Gastrocnemius medialis (tissue), 4 donors: ENCODE measurements around the gene TAS2R60.

Source experiments
- POLR2A ChIP-seq, 2 donors: fragments of 450-650 bp; IDR thresholded peaks; one replicate each; pipeline ENCODE4 v1.6.1; 2017; ENCODE audit warnings: antibody characterized with exemption in 2 of 2, mild to moderate bottlenecking in 2 of 2, moderate library complexity in 2 of 2
- TF ChIP-seq, protein P1 (sequence below), 5 experiments: fragments of 450-650 bp in 3 of 5; fragments of 200-600 bp in 2 of 5; sonication (generic) in 2 of 5; IDR thresholded peaks in 4 of 5; conservative IDR thresholded peaks in 1 of 5; 1 replicate in 4 of 5; 2 replicates in 1 of 5; pipeline ENCODE4 v1.5.1; 2016 to 2019; ENCODE audit warnings: antibody characterized with exemption in 5 of 5, mild to moderate bottlenecking in 3 of 5, moderate library complexity in 3 of 5

GRCh38 chr7:143467724-143468123 is 24.5 kb downstream of the TAS2R60 start:
- no peak for TF ChIP-seq POLR2A (IDR thresholded peaks at IDR 0.05)
- TF ChIP-seq, protein P1, sequence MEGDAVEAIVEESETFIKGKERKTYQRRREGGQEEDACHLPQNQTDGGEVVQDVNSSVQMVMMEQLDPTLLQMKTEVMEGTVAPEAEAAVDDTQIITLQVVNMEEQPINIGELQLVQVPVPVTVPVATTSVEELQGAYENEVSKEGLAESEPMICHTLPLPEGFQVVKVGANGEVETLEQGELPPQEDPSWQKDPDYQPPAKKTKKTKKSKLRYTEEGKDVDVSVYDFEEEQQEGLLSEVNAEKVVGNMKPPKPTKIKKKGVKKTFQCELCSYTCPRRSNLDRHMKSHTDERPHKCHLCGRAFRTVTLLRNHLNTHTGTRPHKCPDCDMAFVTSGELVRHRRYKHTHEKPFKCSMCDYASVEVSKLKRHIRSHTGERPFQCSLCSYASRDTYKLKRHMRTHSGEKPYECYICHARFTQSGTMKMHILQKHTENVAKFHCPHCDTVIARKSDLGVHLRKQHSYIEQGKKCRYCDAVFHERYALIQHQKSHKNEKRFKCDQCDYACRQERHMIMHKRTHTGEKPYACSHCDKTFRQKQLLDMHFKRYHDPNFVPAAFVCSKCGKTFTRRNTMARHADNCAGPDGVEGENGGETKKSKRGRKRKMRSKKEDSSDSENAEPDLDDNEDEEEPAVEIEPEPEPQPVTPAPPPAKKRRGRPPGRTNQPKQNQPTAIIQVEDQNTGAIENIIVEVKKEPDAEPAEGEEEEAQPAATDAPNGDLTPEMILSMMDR (IDR thresholded peaks at IDR 0.05 in 4 of 5, conservative IDR thresholded peaks at IDR 0.05 in 1 of 5), result no peak
